H1 (cell line): ENCODE results near the gene REELD1. TPM values are rescaled to one million over a fixed set of nuclear protein-coding genes. Genes with fewer than 3 reads are reported as not detected.

Experiments
- CBX5 ChIP-seq: fragments of 300-800, 300-1000 bp; sonication (generic); IDR thresholded peaks from 2 replicates; pipeline ENCODE4 v1.7.1; 2016; ENCODE audit warnings: antibody characterized with exemption, low read length, low read depth
- CHD7 ChIP-seq: fragments of 300-600 bp; sonication (generic); IDR thresholded peaks from 2 replicates; pipeline ENCODE4 v1.7.1; 2012; ENCODE audit warnings: low read length, moderate library complexity, mild to moderate bottlenecking, inconsistent platforms; ENCODE audit not compliant: insufficient replicate concordance
- CTBP2 ChIP-seq: IDR thresholded peaks from 2 replicates; pipeline ENCODE4 v1.7.0; 2011; ENCODE audit warnings: borderline replicate concordance, mild to moderate bottlenecking, moderate library complexity, mixed read lengths, low read length; ENCODE audit not compliant: insufficient read depth, insufficient read length
- EGR1 ChIP-seq: IDR thresholded peaks from 2 replicates; pipeline ENCODE4 v1.6.1; 2011; ENCODE audit warnings: low read depth, low read length, borderline replicate concordance
- FOSL1 ChIP-seq: IDR thresholded peaks from 2 replicates; pipeline ENCODE4 v1.6.1; 2011; ENCODE audit warnings: mild to moderate bottlenecking, low read depth, low read length, moderate library complexity; ENCODE audit not compliant: insufficient read depth
- GABPA ChIP-seq: IDR thresholded peaks from 2 replicates; pipeline ENCODE4 v1.6.1; 2011; ENCODE audit warnings: mild to moderate bottlenecking, low read length, moderate library complexity, borderline replicate concordance; ENCODE audit not compliant: insufficient read depth
- KDM4A ChIP-seq: IDR thresholded peaks from one replicate; pipeline ENCODE4 v1.7.1; 2012; ENCODE audit warnings: low read depth, mild to moderate bottlenecking, moderate library complexity, low read length, inconsistent platforms; ENCODE audit not compliant: severe bottlenecking
- POLR2AphosphoS5 ChIP-seq: IDR thresholded peaks from 2 replicates; pipeline ENCODE4 v1.6.1; 2011; ENCODE audit warnings: low read depth, low read length
- TAF1 ChIP-seq: IDR thresholded peaks from 2 replicates; pipeline ENCODE4 v1.6.1; 2011; ENCODE audit warnings: mild to moderate bottlenecking, low read depth, low read length
- TAF7 ChIP-seq: optimal IDR thresholded peaks from 2 replicates; pipeline ENCODE3; 2011; ENCODE audit warnings: low read depth, mild to moderate bottlenecking, inconsistent platforms, low read length, moderate library complexity, borderline replicate concordance
- YY1 ChIP-seq: IDR thresholded peaks from 2 replicates; pipeline ENCODE4 v1.6.1; 2011; ENCODE audit warnings: low read depth, mild to moderate bottlenecking, low read length
- ZNF274 ChIP-seq: IDR thresholded peaks from 2 replicates; pipeline ENCODE4 v1.7.0; 2012; ENCODE audit warnings: low read length, borderline replicate concordance; ENCODE audit errors: extremely low read depth
- polyA plus RNA-seq, 7 experiments: library from polyadenylated mRNA; depleted of rRNA in 3 of 7; stranded (reverse) in 5 of 7; unstranded in 2 of 7; fragments of >200 nt in 5 of 7; fragments of 200-250 nt in 2 of 7; gene quantifications; 1 replicate in 5 of 7; 2 replicates in 1 of 7; 4 replicates in 1 of 7; pipeline versions ENCODE4 v1.2.1 to v1.2.3, GENCODE V29; 2011 to 2013; ENCODE audit warnings: missing spikeins in 2 of 7, mixed read lengths in 2 of 7
- total RNA-seq: library from RNA; stranded (reverse); fragmentation: NEBNext Ultra II Directional; extraction: Animal tissue kit (Norgen Biotek cat#: 25700); gene quantifications from 2 replicates; pipeline ENCODE4 v1.2.1, GENCODE V29; 2021

The REELD1 gene
- total and polyA plus RNA-seq, 2 of the 8 experiments (the other 6 are each of a cell fraction or from before 2014, with no cell fraction given): 0.03 TPM; not detected in 1

GRCh38 chr4:146186596-146186995 is 27.7 kb upstream of the REELD1 start (continued):
- TF ChIP-seq CHD7 (no peak), YY1 (no peak), FOSL1 (no peak), TAF1 (no peak), KDM4A (no peak), EGR1 (no peak), CBX5 (no peak), CTBP2 (no peak), GABPA (no peak), ZNF274 (no peak), TAF7 (no peak), POLR2AphosphoS5 (no peak)
